ENCODE data around the gene LHFPL6. TPM values are rescaled to one million over a fixed set of nuclear protein-coding genes. Genes with fewer than 3 reads are reported as not detected.

Gene LHFPL6
- polyA plus RNA-seq, 12 donors = 52.9 to 88.6 (median 62.4) TPM; not detected in 1

GRCh38 chr13:39417643-39418042, 185.3 kb downstream of the LHFPL6 start:
- no peak for DNase-seq

GRCh38 chr13:39417131-39417530, 185.9 kb downstream of the LHFPL6 start:
- no peak for DNase-seq

- DNase-seq = peak; percentile 72
Observed at GRCh38 chr13:39415008-39415802, 187.8 kb downstream of the LHFPL6 start.

- DNase-seq = no peak
Observed at GRCh38 chr13:39414339-39414738, 188.7 kb downstream of the LHFPL6 start.

- no peak for DNase-seq
Observed at GRCh38 chr13:39411511-39411910, 191.5 kb downstream of the LHFPL6 start.

GRCh38 chr13:39410964-39411363, 192.0 kb downstream of the LHFPL6 start:
- DNase-seq = no peak

GRCh38 chr13:39410096-39410901, 192.7 kb downstream of the LHFPL6 start:
- DNase-seq = no peak

GRCh38 chr13:39408512-39408911, 194.5 kb downstream of the LHFPL6 start:
- no peak for DNase-seq

GRCh38 chr13:39407786-39408185, 195.2 kb downstream of the LHFPL6 start:
- DNase-seq = no peak

GRCh38 chr13:39407138-39407537, 195.9 kb downstream of the LHFPL6 start:
- no peak for DNase-seq

- no peak for DNase-seq
Observed at GRCh38 chr13:39406688-39407087, 196.3 kb downstream of the LHFPL6 start.

- DNase-seq = no peak
Observed at GRCh38 chr13:39405596-39406205, 197.3 kb downstream of the LHFPL6 start.

- DNase-seq = no peak
Observed at GRCh38 chr13:39405107-39405506, 197.9 kb downstream of the LHFPL6 start.

- no peak for DNase-seq
Observed at GRCh38 chr13:39403106-39403505, 199.9 kb downstream of the LHFPL6 start.

GRCh38 chr13:39402221-39402970, 200.6 kb downstream of the LHFPL6 start:
- no peak for DNase-seq

GRCh38 chr13:39401756-39402155, 201.2 kb downstream of the LHFPL6 start:
- no peak for DNase-seq

GRCh38 chr13:39401046-39401705, 201.8 kb downstream of the LHFPL6 start:
- DNase-seq = no peak

GRCh38 chr13:39399102-39399501, 203.9 kb downstream of the LHFPL6 start:
- DNase-seq = no peak

GRCh38 chr13:39397896-39398265, 205.1 kb downstream of the LHFPL6 start:
- peak; percentile 80 for DNase-seq

- DNase-seq = peak; percentile 56
Observed at GRCh38 chr13:39397226-39397895, 205.6 kb downstream of the LHFPL6 start.
